Measurements from ENCODE around the gene METRNL. TPM values are rescaled to one million over a fixed set of nuclear protein-coding genes. Genes with fewer than 3 reads are reported as not detected.

Gene METRNL
- total RNA-seq, 1 donor from 2014 or later, result 76.2 TPM

GRCh38 chr17:83100853-83101391 lies 21.5 kb downstream of the METRNL start:
- Mint-ChIP-seq H3K27ac (peak overlapping the region; percentile 83), H3K4me3 (peak overlapping the region; percentile 72), H3K4me1 (ENCODE audit: unreplicated experiment) (peaks cover 13% of the 10 kb centered on the region), H3K36me3 (no peaks in the 10 kb centered on the region), H3K27me3 (peaks cover 2% of the 10 kb centered on the region), H3K9me3 (no peaks in the 10 kb centered on the region)
- no peak for DNase-seq (ENCODE audit: extremely low spot score, unreplicated experiment)
- TF ChIP-seq CTCF (conservative IDR thresholded peaks at IDR 0.05), result no peak

DNA sequence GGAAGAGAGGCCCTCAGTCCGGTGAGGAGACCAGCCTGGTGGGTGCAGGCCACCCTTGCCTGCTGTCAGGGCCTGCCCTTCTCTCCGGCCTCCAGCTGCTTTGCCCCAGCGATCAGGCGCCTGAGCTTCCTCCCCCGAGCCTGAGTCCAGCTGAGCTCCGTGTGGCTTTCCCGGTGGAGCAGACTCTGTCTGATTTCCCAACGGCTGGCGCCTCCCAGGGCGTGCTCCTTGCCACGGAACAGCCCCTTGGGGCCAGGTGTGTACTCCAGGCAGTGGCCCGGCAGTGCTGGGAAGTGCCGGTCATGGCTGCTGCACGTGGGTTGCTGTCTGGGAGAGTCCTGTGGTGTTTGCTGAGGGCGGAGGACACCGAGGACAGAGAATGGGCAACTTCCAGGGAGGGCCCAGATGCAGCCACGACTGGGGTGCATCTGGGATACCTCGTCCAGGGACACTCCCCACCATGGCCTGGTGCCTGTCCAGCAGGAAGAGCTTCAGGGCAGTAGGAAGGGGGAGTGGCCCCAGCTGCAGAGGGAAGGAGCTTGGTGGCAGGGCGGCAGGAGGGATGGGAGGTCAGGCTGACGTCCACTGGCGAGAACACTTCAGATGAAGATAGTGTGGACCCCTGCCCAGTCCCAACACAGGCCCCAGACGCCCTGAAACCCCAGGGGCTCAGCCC lies 22.5 kb downstream of the METRNL start:
- DNase-seq (ENCODE audit: extremely low spot score, unreplicated experiment), result no peak
- H3K36me3 Mint-ChIP-seq, result no peaks in the 10 kb centered on the region
- H3K27ac Mint-ChIP-seq, result peak overlapping the region; percentile 83
- H3K9me3 Mint-ChIP-seq, result no peaks in the 10 kb centered on the region
- peaks cover 2% of the 10 kb centered on the region for H3K27me3 Mint-ChIP-seq
- peak overlapping the region; percentile 60 for H3K4me3 Mint-ChIP-seq
- no peak for TF ChIP-seq CTCF (conservative IDR thresholded peaks at IDR 0.05)
- peaks cover 22% of the 10 kb centered on the region for H3K4me1 Mint-ChIP-seq (ENCODE audit: unreplicated experiment)

DNA sequence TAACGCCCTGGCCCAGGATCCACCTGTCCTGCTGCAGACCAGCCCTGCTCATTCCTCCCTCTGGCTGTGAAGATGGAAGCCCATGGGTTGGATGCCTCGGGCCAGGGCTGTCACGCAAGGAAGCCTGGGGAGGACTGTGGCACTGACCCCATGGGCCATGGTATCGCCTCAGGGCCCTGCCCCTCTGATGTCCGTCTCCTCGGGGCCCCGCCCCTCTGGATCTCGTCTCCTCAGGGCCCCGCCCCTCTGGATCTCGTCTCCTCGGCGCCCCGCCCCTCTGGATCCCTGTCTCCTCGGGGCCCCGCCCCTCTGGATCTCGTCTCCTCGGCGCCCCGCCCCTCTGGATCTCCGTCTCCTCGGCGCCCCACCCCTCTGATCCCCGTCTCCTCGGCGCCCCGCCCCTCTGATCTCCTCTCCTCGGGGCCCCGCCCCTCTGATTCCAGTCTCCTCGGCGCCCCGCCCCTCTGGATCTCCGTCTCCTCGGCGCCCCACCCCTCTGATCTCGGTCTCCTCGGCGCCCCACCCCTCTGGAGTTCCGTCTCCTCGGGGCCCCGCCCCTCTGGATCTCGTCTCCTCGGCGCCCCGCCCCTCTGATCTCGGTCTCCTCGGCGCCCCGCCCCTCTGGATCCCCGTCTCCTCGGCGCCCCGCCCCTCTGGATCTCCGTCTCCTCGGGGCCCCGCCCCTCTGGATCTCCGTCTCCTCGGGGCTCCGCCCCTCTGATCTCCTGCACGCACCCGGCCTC lies 24.0 kb downstream of the METRNL start:
- H3K4me3 Mint-ChIP-seq, result no peak overlapping the region
- no peak overlapping the region for H3K27ac Mint-ChIP-seq
- no peak for DNase-seq (ENCODE audit: extremely low spot score, unreplicated experiment)

GRCh38 chr17:83103943-83104311 lies 24.5 kb downstream of the METRNL start:
- Mint-ChIP-seq H3K9me3 (no peaks in the 10 kb centered on the region), H3K36me3 (no peaks in the 10 kb centered on the region), H3K27me3 (peaks cover 5% of the 10 kb centered on the region), H3K4me1 (ENCODE audit: unreplicated experiment) (peaks cover 20% of the 10 kb centered on the region), H3K4me3 (no peak overlapping the region), H3K27ac (no peak overlapping the region)
- no peak for DNase-seq (ENCODE audit: extremely low spot score, unreplicated experiment)
- TF ChIP-seq CTCF (conservative IDR thresholded peaks at IDR 0.05), result no peak

More for the DNA sequence above, 24.0 kb downstream of the METRNL start:
- peaks cover 20% of the 10 kb centered on the region for H3K4me1 Mint-ChIP-seq (ENCODE audit: unreplicated experiment)
- no peaks in the 10 kb centered on the region for H3K9me3 Mint-ChIP-seq
- TF ChIP-seq CTCF (conservative IDR thresholded peaks at IDR 0.05), result no peak
- H3K27me3 Mint-ChIP-seq, result peaks cover 2% of the 10 kb centered on the region
- H3K36me3 Mint-ChIP-seq, result no peaks in the 10 kb centered on the region

GRCh38 chr17:83104577-83105505 lies 25.4 kb downstream of the METRNL start:
- H3K27ac Mint-ChIP-seq, result peak overlapping the region; percentile 68
- TF ChIP-seq CTCF (conservative IDR thresholded peaks at IDR 0.05), result no peak
- H3K9me3 Mint-ChIP-seq, result no peaks in the 10 kb centered on the region
- H3K4me1 Mint-ChIP-seq (ENCODE audit: unreplicated experiment), result peaks cover 23% of the 10 kb centered on the region
- H3K36me3 Mint-ChIP-seq, result no peaks in the 10 kb centered on the region
- H3K27me3 Mint-ChIP-seq, result peaks cover 6% of the 10 kb centered on the region
- no peak overlapping the region for H3K4me3 Mint-ChIP-seq
- DNase-seq (ENCODE audit: extremely low spot score, unreplicated experiment), result no peak
